Colon (tissue), 2 donors: ENCODE results near the gene NALCN.

ENCODE experiments used
- FAIRE-seq: peaks from 2 replicates; lab custom pipeline; 2012; peaks lifted over from hg19 to GRCh38; lab: Jason Lieb, UNC
- donor health status: control.
- donor health status: control.

The NALCN gene

DNA sequence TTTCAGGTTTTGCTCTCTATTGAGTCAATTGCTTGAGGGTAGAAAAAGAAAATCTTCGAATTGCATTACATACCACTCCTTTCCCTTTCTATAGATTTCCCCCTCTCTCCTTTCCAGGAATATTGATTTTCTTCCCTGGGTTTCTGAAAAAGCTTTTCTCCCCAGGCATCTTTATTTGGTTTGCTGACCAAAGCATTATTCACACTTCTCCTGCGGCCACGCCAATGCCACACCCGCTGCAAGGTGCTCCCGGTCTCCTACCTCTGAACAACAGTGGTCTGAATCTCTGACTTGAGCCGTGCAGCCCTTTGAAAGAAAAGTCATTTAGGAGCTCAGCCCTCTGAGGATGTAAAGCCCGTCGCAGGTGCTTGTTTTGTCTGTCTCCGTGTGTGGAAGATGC is 390.8 kb downstream of the NALCN start:
- FAIRE-seq: no peak

DNA sequence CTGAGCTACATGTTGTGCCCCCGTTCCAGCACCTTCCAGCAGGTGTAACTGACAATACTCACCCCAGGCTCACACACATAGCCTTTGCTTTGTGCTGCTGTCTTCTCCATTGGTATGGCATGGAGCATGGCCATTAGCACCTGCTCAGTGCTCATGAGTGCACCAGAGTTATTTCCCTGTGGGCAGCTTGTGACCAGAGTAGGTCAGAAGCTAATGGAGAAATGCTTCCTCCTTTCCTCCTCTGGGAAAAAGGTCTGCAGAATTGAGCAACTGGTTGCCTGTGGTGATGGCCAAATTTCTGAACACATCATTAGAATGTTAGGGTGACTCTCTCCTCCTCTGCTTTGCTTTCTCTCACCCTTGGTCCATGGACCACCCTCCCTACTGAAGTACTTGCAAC is 397.2 kb downstream of the NALCN start:
- no peak for FAIRE-seq

DNA sequence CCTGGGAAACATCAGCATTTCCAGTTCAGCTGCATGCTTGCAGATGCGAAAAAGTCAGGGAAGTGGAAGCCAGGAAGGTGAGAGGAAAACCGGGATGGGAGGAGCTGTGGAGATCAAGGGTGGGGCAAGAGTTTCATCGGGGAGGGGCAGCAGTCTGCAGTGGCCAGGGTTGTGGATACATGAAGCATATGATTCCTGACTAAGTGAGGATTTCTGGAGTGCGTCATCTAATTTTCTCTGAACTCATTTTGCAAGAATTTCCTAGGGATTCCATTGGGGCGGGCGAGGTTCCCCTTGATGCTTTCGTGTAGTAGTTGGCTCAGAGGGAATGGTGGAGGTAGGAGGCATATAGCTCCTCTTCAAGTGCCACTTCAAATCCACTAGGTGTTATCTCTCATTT is 397.6 kb downstream of the NALCN start:
- no peak for FAIRE-seq

GRCh38 chr13:101017123-101017872 is 399.0 kb downstream of the NALCN start:
- no peak for FAIRE-seq

DNA sequence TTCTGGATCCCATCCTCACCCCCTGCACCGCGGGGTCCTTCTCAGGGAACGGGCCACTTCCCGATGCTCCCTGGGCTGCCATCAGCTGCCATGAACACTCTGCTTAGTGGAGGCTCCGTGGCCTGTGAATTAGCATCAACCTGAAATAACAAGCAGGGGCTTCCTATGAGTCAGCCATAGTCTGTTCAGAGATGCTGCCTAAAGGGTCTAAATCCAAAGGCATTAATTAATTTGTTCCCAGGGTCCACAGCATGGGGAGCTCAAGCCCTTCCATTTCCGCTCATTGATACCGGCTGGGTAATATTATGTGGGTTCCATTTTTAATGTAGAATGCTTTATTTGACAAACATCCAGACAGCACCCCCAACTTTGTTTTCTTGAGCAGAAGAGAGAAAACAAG is 399.8 kb downstream of the NALCN start:
- FAIRE-seq: no peak

GRCh38 chr13:101013245-101013644 is 403.1 kb downstream of the NALCN start:
- no peak for FAIRE-seq

DNA sequence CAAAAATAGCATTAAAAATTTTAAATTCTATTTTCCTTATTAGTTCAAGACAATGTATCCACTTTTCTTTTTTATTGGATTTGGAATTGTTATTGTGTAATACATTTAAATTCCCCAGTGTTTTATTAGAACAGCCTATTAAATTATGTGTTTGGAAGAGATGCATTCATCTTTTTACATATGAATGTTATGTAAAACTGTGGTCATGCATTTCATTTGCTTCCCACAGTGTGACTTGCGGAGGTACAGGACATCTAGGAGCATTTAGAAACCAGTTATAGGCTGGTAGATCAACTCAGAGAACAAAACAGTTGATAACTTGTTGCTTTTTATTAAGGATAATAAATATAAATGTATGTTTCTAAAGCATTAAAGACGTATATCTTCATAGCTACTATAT is 406.2 kb downstream of the NALCN start:
- FAIRE-seq: no peak

- no peak for FAIRE-seq
These were observed 409.1 kb downstream of the NALCN start for GRCh38 chr13:101007245-101007644.
